GM12878 (cell line): ENCODE results near the gene PKP3. TPM values are rescaled to one million over a fixed set of nuclear protein-coding genes. Genes with fewer than 3 reads are reported as not detected.

Source experiments
- ATAC-seq: fragments of 200-7000 bp; cut with Tn5 transposase; 3 replicates; pipeline ENCODE4 v1.9.1; 2020; ENCODE audit warnings: mild to moderate bottlenecking, moderate library complexity
- BruUV-seq: library from RNA; stranded (reverse); fragments of 400-500 nt; replicated peaks from 2 replicates; lab custom pipeline; 2021; lab: Mats Ljungman, UMichigan
- CTCF ChIA-PET: fragments of 300-600 bp; sonication (Branson Sonifier 250); formaldehyde crosslinking; extraction: SDS; loops from one replicate; lab custom pipeline; 2021; ENCODE audit warnings: inconsistent platforms; lab: Yijun Ruan, JAX
- POLR2A ChIA-PET: fragments of 350-600 bp; formaldehyde crosslinking; extraction: SDS; loops from one replicate; lab custom pipeline; 2021; ENCODE audit warnings: inconsistent platforms; lab: Charles Lee
- RAD21 ChIA-PET: fragments of 300-600 bp; sonication (Branson Sonifier 250); formaldehyde crosslinking; loops from one replicate; lab custom pipeline; 2023; ENCODE audit warnings: antibody characterized with exemption; ENCODE audit not compliant: unreplicated experiment; lab: Charles Lee
- SMC1A ChIA-PET: fragments of 300-600 bp; sonication (Branson Sonifier 250); formaldehyde crosslinking; loops from one replicate; lab custom pipeline; 2023; ENCODE audit not compliant: unreplicated experiment, uncharacterized antibody; lab: Charles Lee
- DNase-seq: peaks from one replicate; pipeline ENCODE4 v3.0.0-alpha.2; 2011; ENCODE audit warnings: low read depth, low spot score
- FAIRE-seq: peaks from 3 replicates; lab custom pipeline; 2011; peaks lifted over from hg19 to GRCh38; lab: Jason Lieb, UNC
- H2AFZ ChIP-seq: 2 replicates; pipeline ENCODE4 v1.6.0; 2011; ENCODE audit warnings: low read depth, low read length, control low read depth; ENCODE audit not compliant: control insufficient read depth
- H3K27ac ChIP-seq: 2 replicates; pipeline ENCODE4 v1.5.1; 2011; ENCODE audit warnings: control low read depth; ENCODE audit not compliant: control insufficient read depth, insufficient read depth
- H3K27me3 ChIP-seq, 2 experiments: replicated peaks in 1 of 2; 2 replicates each; pipeline versions ENCODE4 v1.6.0 to v1.6.1; 2011; ENCODE audit warnings: low read length in 1 of 2; ENCODE audit not compliant: control insufficient read depth in 2 of 2, insufficient read depth in 2 of 2
- H3K36me3 ChIP-seq, 2 experiments: 2 replicates each; pipeline ENCODE4 v1.5.1; 2011; ENCODE audit warnings: low read length in 1 of 2; ENCODE audit not compliant: control insufficient read depth in 2 of 2, insufficient read depth in 2 of 2
- H3K4me1 ChIP-seq: 2 replicates; pipeline ENCODE4 v1.6.1; 2011; ENCODE audit warnings: mild to moderate bottlenecking, low read length, moderate library complexity, mixed read lengths; ENCODE audit not compliant: control insufficient read depth, insufficient read depth
- H3K4me2 ChIP-seq: 2 replicates; pipeline ENCODE4 v1.6.0; 2011; ENCODE audit warnings: control low read depth; ENCODE audit not compliant: control insufficient read depth, insufficient read depth
- H3K4me3 ChIP-seq: fragments of 200-600 bp; sonication (generic); 2 replicates; pipeline ENCODE4 v1.5.1; 2016
- H3K79me2 ChIP-seq: 2 replicates; pipeline ENCODE4 v1.6.0; 2011; ENCODE audit warnings: low read length; ENCODE audit not compliant: control insufficient read depth, insufficient read depth
- H3K9ac ChIP-seq: 2 replicates; pipeline ENCODE4 v1.8.0; 2011; ENCODE audit warnings: low read length, control low read depth, mixed read lengths; ENCODE audit not compliant: control insufficient read depth, insufficient read depth
- H3K9me3 ChIP-seq: replicated peaks from 3 replicates; pipeline ENCODE4 v1.5.1; 2011; ENCODE audit warnings: mild to moderate bottlenecking, low read length; ENCODE audit not compliant: control insufficient read depth, insufficient read depth
- H4K20me1 ChIP-seq: 2 replicates; pipeline ENCODE4 v1.6.0; 2011; ENCODE audit not compliant: control insufficient read depth, insufficient read depth
- CUX1 ChIP-seq: IDR thresholded peaks from 2 replicates; pipeline ENCODE4 v1.6.1; 2012; ENCODE audit warnings: improper control_type of control experiment, low read depth, low read length; ENCODE audit not compliant: insufficient replicate concordance
- EGR1 ChIP-seq, 2 experiments: IDR thresholded peaks; 1 replicate in 1 of 2; 2 replicates in 1 of 2; pipeline ENCODE4 v1.6.1; 2011 to 2012; ENCODE audit warnings: low read depth in 2 of 2, low read length in 2 of 2, borderline replicate concordance in 1 of 2, mild to moderate bottlenecking in 1 of 2, moderate library complexity in 1 of 2
- HDAC6 ChIP-seq: fragments of 200-600 bp; sonication (generic); IDR thresholded peaks from one replicate; pipeline ENCODE4 v1.8.0; 2017; ENCODE audit warnings: antibody characterized with exemption; ENCODE audit not compliant: unreplicated experiment
- MAX ChIP-seq: IDR thresholded peaks from 2 replicates; pipeline ENCODE4 v1.6.1; 2012; ENCODE audit warnings: low read depth, low read length, improper control_type of control experiment
- NRF1 ChIP-seq: conservative IDR thresholded peaks from 2 replicates; pipeline ENCODE4 v1.6.1; 2011; ENCODE audit warnings: mild to moderate bottlenecking, low read depth, low read length, improper control_type of control experiment
- RCOR1 ChIP-seq: conservative IDR thresholded peaks from 2 replicates; pipeline ENCODE4 v1.6.1; 2012; ENCODE audit warnings: low read depth, low read length, improper control_type of control experiment
- SP1 ChIP-seq: IDR thresholded peaks from one replicate; pipeline ENCODE4 v1.6.1; 2011; ENCODE audit warnings: low read depth, low read length
- ZNF622 ChIP-seq: fragments of 450-650 bp; IDR thresholded peaks from 2 replicates; pipeline ENCODE4 v1.6.1; 2017; ENCODE audit warnings: mild to moderate bottlenecking, inconsistent platforms
- ZNF687 ChIP-seq: fragments of 450-650 bp; IDR thresholded peaks from 2 replicates; pipeline ENCODE4 v1.6.1; 2017; ENCODE audit warnings: mild to moderate bottlenecking, moderate library complexity
- WGBS: methylation state at CpG from one replicate; pipeline ENCODE4 v1.1.6; 2016; ENCODE audit warnings: low lambda C conversion rate; ENCODE audit not compliant: insufficient replicate concordance, insufficient coverage; ENCODE audit errors: missing lambda C conversion rate; 5-methylcytosine and 5-hydroxymethylcytosine counted together
- in situ Hi-C: fragments of 300-500 bp; cut with MboI; formaldehyde crosslinking; loops from 9 replicates; pipeline ENCODE4 v1.14.3; 2018; ENCODE audit warnings: mixed read lengths
- intact Hi-C: fragments of 100-400 bp; cut with micrococcal nuclease; formaldehyde crosslinking; loops from one replicate; pipeline ENCODE4 v1.14.2; 2022; ENCODE audit not compliant: unreplicated experiment
- polyA plus RNA-seq, 11 experiments: library from polyadenylated mRNA; depleted of rRNA in 4 of 11; unstranded in 6 of 11; stranded (reverse) in 5 of 11; fragments of >200 nt; fragmentation: Nextera tagmentation in 4 of 11; fragmentation: Illumina TruSeq in 1 of 11; extraction: Ambion mirVana in 4 of 11; extraction: Trizol in 1 of 11; gene quantifications; 1 replicate in 1 of 11; 2 replicates in 10 of 11; pipeline versions ENCODE4 v1.2.1 to v1.2.3, GENCODE V29; 2011 to 2016; ENCODE audit warnings: inconsistent platforms in 2 of 11, missing spikeins in 2 of 11, low read depth in 1 of 11
- total RNA-seq, 4 experiments: library from RNA; depleted of rRNA in 3 of 4; stranded (reverse); fragments of >200 nt in 3 of 4; fragmentation: Illumina TruSeq in 1 of 4; extraction: Trizol in 1 of 4; gene quantifications; 2 replicates each; pipeline versions ENCODE4 v1.2.1 to v1.2.3, GENCODE V29; 2013 to 2021

PKP3 gene
- total and polyA plus RNA-seq, 10 of the 15 experiments (the other 5 are each of a cell fraction or from before 2014, with no cell fraction given), result 0.45 to 0.90 TPM; not detected in 8

GRCh38 chr11:428295-428694 lies 34.3 kb downstream of the PKP3 start:
- Histone ChIP-seq H3K36me3 (no peaks in the 10 kb centered on the region), H3K4me2 (no peak overlapping the region), H4K20me1 (no peaks in the 10 kb centered on the region), H3K27ac (no peak overlapping the region), H3K27me3 (no peaks in the 10 kb centered on the region), H2AFZ (no peak overlapping the region), H3K4me3 (no peak overlapping the region), H3K79me2 (no peaks in the 10 kb centered on the region), H3K9me3 (no peaks in the 10 kb centered on the region)
- DNase-seq (no peak), ATAC-seq (no peak)
- intact Hi-C loops, result no loop called here
- WGBS, result 90% methylated on average over 23 of the region's 24 CpGs
- no TSS peak for BruUV-seq
- CTCF ChIA-PET, result no interaction called here
- POLR2A ChIA-PET, result no interaction called here
- no peak for TF ChIP-seq NRF1
- TF ChIP-seq CUX1, result no peak
- no peak for TF ChIP-seq MAX
- no peak for TF ChIP-seq ZNF622
- no peak for TF ChIP-seq HDAC6
- no peak for TF ChIP-seq SP1
- TF ChIP-seq RCOR1, result no peak
- TF ChIP-seq ZNF687, result no peak
- no peak for TF ChIP-seq EGR1 (IDR thresholded peaks at IDR 0.05; ENCODE audit: borderline replicate concordance in 1 of 2, low read depth in 2 of 2, low read length in 2 of 2)
- TF ChIP-seq, all 136 proteins: peak for 0
- ChIA-PET SMC1A (no interaction called here), RAD21 (no interaction called here)
- H3K9ac ChIP-seq, result no peak overlapping the region
- FAIRE-seq, result no peak
- in situ Hi-C loops, result no loop called here
- H3K4me1 ChIP-seq, result no peaks in the 10 kb centered on the region
